ENCODE data around the gene MEIS2.

Gene MEIS2

DNA sequence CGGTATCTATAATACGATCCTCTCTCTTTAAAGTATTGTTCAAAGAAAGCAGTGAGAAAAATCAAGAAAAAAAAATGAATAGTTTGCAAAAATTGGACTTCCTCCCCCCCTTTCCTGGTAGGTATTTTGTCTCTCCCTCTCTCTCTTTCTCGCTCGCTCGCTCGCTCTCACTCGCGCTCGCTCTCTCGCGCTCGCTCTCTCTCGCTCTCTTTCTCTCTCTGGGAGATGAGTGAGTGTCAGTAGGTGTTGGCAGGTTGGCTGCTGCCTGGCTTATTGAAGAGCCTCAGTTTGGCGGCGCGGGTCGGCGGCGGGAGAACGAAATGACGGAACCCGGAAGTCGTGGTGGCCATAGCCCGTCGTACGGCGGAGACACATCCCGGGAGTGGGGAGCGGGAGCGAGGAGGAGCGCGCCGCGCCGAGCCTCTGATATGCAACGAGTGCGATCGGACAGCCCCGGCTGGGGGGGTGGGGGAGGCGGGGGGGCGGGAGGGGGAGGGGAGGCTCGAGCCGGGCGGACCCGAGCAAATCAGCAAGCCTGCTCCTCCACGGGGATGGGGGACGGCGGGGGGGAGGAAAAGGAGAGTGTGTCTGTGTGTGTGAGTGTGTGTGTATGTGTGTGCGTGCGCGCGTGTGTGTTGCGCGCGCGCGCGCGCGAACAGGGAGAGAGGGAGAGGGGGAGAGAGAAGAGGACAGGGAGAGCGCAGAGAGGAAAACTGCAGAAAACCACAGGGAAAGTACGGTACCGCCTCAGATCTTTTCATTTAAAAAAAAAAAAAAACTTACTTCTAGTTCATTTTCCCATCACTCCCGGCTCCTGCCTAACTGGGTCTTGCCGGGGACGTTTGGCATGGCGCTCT, at the start of gene MEIS2:
Gene MEIS2, minus strand, starts transcription at position 441 of the 857 bp plus-strand sequence. CDS start 1,083 bp downstream, outside the sequence.
- peak; percentile 75 for DNase-seq

DNA sequence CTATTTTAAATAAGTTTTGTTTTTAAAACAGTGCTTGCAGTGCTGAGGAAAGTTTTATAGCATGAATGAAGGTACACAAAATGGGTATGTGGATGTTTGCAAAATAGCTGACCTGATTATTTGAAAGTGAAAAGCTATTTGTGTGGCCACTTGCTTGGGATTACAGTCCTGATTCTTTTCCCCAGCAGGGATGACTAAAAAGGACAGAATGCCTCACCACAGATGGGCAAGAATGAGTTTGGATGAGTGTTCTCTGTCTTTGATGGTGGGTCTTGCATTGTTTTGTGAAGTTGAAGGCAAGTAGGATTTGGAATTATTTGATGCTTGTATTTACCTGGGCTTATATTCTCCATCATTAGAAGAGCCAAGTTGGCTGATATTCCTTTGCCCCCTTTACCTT, 48.8 kb upstream of the MEIS2 start:
- no peak for DNase-seq

DNA sequence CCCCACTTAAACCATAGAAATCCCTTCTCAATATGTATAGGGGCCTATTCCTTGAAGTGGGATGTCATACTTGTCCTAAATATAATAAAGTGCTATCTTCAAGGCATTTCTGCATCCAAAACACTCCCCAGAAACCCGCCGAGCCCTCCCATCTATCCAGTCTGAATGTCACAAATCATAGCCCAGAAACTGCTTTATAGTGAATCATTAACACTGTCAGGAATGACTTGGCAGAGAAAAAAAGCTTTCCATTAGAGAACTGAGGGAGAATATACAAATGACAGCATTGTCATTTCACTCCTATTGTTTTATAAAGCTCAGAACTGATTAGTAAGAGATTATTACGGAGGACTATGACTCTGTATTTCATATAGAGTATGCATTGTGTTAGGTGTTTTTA, 48.4 kb upstream of the MEIS2 start:
- no peak for DNase-seq

DNA sequence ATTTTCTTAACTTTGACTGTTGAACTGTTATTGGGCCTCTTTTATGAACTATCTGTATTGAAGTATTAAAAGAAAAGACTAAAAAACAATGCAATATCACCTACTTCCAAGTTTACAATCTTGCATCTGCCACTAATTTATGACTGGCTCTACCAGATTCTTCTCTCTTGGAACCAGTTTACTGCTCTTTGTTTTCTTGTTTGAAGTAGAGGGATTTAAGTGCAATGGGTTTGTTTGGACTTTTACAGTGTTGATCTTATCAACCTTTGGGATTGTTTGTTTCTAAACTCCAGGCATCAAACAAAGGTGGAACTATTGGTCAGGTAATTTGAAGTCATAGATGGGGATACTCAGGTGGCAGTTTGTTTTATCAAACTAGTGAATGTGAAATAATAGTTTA, 43.0 kb upstream of the MEIS2 start:
- DNase-seq: no peak

DNA sequence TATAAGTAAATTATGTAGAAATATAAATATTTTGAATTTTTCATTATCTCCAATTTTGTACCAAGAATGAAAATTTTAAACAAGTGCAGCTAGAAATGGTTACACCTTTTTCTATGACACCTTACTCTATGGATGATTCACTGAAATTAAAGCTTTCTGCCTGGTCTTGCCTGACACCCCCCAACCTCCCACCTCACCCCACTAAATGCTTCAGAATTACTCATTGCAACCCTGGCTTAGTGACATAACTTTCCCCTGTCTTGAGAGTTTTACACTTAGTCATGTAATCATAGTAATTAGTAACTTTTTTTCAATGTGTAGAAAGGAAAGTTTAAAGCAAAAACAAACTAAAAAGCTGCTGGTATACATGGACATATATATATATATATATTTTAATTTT, 42.0 kb upstream of the MEIS2 start:
- DNase-seq: no peak

DNA sequence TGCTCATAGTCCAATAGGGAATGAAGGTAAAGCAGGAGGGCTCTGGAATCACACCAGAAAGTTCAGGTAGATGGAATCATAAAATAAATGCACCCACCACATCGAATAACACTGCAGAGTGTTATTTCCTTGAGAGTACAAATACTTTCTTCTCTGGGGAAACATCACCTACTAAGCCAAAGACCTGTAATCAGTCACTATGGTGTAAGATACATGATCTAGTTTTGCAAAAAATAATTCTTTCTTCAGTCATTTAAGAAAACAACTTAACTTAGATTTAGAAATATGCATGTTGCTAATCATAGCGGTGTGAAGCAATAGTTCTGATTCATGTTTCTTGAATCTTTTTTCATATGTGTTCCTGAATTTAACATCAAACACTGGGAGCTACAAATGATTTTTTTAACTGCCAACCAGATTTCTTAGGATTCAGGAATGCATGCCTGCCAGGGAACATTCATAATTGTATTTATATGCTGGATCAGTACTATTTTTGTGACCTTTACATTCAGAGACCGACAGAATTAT, 40.2 kb upstream of the MEIS2 start:
- DNase-seq: no peak

DNA sequence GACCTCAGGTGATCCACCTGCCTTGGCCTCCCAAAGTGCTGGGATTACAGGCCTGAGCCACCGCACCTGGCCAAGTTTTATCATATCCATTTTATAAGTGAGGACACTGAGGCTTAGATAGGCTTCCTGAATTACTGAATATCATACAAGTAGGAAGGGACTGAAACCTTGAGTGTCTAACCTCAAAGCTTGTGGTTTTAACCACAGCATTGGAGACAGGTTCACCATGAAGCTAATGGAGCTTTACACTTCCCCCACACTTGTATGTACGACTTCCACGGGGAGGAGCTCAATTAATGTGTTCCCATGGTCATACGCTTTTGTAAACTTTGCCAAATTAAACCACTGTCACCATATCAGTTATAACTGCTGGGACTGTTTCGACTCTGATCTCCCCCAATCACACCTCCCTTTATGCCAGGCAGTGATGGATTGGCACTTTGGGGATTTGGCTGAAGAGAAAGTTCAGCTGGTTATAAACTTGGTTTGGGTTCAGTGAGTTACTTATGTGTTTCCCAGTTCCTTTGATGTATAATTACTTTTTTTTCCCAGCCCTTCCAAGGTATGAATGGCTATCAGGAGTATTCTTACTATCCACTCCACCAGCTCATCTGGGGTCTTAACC, 38.4 kb upstream of the MEIS2 start:
- DNase-seq: no peak

DNA sequence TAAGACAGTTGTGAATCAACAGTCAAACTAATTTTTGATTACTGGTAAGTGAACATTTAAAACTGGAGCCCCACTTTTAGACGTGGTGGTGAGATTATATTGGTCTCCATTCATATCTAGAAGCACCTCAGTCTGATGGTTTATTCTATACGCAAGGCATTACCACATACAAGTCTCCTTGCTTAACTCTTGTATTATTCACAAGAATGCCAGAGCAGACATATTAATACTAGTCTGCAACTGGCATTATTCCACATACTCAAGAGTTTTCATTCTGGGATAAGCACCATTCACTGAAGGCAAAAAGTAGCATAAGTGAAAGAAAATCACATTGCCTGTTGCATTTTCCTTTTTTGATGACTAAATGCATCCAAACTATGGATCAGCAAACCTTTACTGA, 36.9 kb upstream of the MEIS2 start:
- no peak for DNase-seq

DNA sequence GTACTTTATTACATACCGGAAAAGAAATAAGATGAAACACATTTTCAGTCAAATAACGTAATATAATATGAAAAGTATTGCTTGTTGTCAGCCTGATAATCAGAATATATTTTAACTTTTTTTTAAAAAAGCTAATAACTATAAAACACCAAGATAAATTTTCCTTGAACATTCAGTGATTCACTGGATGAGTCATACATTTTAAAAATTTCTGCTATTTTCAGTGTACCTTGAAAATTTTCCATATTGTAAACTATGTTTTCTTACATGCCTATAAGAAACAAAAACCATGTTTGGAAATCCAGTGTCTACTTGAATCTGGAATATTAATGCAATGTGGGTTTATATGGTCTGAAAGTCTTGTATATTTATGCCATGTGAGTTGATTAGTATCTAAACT, 36.3 kb upstream of the MEIS2 start:
- no peak for DNase-seq

DNA sequence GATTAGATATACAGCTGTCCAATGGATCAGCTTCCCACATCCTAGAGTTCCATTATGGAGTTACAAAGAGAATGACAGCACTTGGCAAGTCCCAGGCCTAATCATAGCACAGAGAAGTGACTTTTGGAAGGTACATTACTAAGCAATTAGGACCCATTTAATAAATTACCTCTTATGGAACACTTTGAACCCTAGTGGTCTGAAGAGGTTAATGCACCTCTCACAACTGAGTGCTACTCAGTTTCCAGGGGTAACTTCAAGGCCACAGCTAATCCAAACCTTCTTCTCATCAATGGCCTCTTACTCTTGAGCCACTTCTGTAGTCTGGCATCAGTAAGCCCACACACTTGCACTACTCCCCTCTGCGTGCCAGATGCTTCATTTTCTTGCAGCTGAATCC, 34.9 kb upstream of the MEIS2 start:
- no peak for DNase-seq

DNA sequence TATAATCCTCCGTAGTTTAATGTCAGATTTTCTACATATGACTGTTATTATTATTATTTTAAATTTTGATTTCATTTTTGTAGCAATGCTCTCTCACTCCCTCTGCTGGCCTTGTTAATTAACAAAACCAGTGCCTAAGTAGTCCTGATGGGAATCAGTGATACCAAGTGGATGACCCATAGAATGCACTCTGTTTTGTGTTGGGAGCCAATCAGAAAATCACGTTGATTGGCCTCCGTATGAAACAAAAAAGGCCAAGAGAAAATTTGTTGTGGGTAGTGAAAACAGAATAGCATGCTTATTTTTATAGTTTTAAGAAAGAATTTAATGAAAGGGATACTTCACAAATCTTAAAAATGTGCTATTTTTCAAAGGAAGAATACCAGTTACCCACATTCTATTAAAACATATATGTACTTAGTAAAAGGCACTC, 34.4 kb upstream of the MEIS2 start:
- DNase-seq: no peak

DNA sequence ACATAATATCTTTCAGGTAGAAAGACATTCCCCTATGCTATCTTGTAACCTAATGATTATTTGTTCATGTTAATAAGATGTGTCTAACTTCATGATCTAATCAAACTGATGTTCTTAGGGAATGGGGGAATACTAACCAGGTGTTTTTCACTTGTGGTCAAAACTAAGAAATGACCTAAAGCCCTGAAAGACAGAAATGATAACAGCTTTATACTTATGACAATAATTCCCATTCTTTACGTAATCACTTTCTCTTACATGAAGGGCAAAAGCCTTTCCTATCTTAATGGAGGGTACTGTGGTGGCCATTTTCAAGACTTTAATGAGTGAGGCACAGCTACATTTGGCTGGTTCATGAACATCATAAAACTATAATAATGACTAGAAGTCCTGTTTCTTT, 33.9 kb upstream of the MEIS2 start:
- no peak for DNase-seq

DNA sequence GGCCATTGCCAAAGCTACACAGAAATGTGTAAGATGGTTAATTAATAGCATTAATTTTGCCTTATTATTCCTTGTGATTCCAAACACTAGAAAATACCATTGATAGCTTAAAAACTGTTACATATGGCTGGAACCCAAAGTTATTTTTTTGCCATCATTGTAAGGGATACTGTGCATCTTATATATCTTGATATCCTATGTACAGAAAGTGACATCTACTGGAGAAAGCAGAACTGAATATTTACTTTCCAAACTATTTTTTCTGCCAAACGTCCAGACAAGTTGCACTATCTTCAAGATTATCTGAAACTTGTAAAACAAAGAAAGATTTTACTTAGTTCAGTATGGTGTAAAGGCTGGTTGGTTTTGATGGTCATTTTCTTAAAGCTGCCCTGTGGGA, 33.3 kb upstream of the MEIS2 start:
- no peak for DNase-seq

DNA sequence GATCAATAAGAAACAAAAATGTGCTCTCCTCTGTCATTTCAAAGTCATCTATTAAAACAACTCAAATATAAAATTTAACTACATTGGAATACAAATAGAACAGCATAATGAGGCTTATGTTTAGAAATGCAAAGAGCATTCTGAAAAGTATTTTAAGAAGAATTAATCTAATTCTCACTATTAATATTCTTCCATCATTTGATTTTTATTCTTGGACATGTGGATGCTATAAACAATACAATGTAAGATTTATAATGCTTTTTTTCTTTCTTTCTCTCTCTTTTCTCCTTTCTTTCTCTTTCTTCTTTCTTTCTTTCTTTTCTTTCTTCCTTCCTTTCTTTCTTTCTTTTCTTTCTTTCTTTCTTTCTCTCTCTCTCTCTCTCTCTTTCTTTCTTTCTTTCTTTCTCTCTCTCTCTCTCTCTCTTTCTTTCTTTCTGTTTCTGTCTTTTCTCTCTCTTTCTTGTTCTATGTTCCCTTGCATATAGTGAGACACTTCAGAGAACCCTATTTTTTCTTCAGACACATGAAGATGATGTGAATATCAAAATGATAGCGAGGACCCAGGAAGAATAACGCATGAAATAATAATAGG, 32.6 kb upstream of the MEIS2 start:
- DNase-seq: no peak

DNA sequence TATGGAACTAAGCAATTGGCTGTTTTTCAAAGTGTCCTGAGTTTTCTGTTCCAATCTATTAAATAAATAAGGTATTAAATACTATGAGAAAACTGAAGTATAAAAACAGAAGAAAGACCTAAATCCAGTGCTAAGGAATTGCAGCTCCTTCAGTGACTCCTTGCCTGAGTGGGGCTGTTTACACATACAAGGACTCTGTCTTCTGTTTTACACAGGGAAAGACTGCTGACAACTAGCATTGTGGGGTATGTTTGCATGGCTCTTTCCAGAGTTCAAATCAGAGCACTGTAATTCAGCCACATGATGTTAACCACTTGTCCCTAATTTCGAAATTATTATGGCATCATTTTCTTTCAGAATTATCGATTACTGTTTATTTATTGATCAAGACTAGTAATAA, 31.3 kb upstream of the MEIS2 start:
- DNase-seq: no peak

DNA sequence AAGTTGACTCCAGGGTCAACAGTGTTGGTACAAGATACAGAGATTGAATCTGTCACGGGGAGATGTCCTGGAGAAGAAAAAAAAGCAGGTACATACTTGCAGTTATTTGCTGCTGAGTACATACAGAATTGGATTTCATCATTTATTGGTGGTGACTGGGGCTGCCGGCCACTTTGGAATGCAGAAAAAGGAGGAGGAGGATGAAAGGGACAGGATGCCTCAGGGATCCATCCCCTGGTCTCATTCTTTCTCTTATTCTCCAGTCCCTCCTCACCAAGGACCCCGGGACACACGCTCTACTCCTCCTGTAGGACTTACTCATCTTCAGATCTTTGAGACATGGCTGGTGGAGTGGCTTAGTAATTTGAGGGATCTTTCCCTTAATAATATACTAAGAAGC, 30.0 kb upstream of the MEIS2 start:
- no peak for DNase-seq

DNA sequence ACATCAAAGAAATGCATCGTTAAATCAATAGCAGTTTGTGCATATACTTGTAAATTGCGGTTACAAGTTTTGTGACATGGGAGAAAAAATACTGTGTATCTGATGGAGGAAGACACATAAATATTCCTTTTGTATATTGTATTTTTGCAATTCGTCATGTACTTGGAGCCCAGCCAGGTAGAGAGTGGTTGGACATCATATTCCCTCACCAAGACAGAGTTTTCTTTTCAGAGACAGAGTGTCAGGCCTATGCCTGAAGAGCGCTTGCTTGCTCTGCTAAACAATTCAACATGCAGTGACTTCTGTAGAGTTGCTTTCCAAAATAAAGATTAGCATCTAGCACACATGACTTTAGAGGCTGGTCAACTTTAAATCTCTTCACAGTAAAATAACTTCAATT, 24.8 kb upstream of the MEIS2 start:
- no peak for DNase-seq

DNA sequence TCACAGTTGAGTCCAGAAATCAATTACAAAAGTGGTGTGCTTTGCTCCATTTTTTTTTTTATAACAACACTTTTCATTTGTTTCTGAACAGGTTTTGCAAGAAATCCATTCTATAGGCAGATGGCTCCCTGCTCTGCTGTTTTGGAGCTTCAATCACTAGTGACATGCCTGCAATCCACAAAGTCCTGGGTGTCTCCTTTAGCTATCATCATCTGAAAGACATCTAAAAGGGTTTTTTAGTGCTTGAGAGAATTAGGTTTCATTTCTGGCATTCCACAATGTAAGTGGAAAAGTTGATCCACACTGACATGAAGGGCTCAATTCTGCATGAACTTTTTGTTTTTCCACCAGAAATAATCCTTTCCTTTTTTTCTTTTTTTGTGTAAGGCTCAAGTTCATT, 24.0 kb upstream of the MEIS2 start:
- DNase-seq: no peak

DNA sequence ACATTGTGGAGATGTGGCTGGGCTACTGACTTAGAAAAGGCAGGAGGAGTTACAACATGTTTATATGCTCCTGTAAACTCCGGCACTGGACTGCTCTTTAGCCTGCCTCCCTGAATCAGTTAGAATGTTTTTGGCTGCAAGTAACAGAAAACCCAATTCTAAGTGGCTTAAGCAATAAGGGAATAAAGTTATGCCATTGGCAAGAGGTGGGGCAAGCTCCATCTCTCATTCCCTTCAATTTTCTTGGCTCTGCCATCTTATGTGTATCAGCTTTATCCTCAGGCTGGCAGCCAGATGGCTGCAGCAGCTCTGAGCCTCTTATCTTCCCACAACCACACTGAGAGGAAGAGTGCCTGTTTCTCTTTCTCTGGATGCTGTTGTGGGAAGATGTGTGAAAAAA, 22.4 kb upstream of the MEIS2 start:
- DNase-seq: no peak

DNA sequence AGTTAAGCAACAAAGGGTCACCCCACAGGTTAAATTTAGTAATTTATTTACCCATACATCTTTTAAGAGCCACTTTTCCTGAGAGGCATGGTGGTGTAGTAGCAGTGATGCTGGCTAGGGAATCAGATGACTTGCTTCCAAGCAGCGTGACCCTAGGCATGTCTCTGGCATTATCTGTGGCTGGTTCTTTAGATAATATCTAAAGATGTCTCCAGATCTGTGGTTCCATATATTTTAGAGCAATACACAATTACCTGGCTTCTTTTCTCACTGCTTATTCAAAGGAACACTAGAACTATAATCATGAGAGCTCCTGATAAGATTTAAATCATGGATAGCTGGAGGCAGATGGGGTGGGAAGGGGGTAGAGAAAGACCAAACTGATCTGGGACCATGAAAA, 21.1 kb upstream of the MEIS2 start:
- DNase-seq: no peak

DNA sequence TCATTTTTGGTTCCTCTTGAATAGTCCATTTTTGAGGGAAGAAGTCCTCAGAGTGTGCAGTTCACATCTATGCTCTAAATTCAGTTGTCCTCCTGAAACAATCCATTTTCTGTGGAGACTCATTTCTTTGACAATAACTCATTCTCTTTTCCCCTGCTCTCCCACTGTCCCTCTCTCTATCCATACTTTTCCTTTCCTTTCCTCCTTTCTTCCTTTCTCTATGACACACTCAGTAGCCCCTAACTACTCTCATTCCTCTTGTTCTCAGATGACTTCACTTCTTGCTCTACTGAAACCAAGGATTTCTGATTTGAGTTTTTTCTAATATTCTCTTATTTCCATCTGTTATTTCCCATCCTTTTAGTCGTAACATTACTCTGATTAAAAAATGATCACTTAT, 16.7 kb upstream of the MEIS2 start:
- DNase-seq: no peak

DNA sequence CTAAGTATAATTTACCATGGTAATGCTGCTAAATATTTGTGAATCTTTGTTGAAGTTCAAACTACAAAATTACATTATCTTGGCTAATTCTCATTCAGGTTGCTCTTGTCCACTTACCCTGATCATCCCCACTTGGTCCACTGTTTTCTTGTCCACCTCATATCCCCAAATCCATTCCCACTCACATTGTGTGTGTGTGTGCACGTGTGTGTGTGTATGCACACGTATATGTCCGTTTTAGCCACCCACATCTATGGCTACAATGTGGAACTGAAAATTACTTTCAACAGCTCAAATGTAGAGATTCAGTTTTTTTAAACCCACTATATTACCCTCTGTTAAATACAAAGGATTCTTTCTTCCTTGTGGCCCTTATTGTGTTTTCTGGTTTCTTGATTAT, 15.2 kb upstream of the MEIS2 start:
- DNase-seq: no peak

DNA sequence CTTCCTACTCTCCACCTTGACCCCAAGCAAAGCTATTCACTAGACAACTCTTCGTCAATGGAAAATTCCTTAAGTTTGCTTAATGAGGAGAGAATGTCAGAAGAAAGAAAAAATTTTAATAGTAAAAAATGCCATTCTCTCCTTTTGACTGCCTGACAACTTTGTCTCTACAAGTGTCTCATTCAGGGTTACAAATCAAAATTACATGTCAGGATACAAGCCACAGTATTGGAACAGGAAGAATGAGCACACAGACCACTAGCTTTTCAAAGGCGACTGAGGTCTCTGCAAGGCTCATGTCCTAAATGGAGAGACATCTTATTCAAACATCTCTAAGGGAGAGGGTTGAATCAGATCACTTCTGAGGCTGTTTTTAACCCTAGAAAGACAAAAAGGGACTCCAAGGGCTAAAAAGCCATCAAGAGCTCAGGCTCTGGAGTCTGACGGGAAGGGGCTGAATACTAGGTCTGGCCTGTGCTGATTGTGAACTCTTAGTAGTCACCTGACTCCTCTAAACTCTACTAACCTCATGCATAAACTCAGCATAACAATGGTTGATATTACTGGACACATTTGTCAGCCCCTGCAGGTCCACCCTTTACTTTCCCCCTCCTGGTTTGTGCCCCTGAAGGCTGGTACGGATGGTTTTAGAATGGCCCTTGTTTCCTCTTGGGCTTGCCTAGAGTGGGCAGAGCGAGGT, 12.8 kb upstream of the MEIS2 start:
- no peak for DNase-seq
